C4-2B (cell line): ENCODE measurements around the gene KCNJ1.
A peak's percentile ranks its signal among the peaks of the same experiment; 100 is the strongest.

Experiments
- H3K27ac ChIP-seq: fragments of 450-650 bp; 2 replicates; pipeline ENCODE4 v1.5.1; 2017
- CTCF ChIP-seq: fragments of 450-650 bp; conservative IDR thresholded peaks from 2 replicates; pipeline ENCODE4 v1.5.1; 2017; ENCODE audit warnings: mild to moderate bottlenecking
- ZFX ChIP-seq: fragments of 450-650 bp; IDR thresholded peaks from 2 replicates; pipeline ENCODE4 v1.6.1; 2017

Gene KCNJ1

GRCh38 chr11:128888034-128888985 is 21.2 kb upstream of the KCNJ1 start:
- TF ChIP-seq ZFX (no peak), CTCF (no peak)

GRCh38 chr11:128886406-128887124 is 19.5 kb upstream of the KCNJ1 start:
- H3K27ac ChIP-seq, result no peak overlapping the region
- no peak for TF ChIP-seq ZFX
- TF ChIP-seq CTCF, result peak; percentile 66

More at GRCh38 chr11:128888034-128888985, 21.2 kb upstream of the KCNJ1 start:
- no peak overlapping the region for H3K27ac ChIP-seq

- H3K27ac ChIP-seq, result no peak overlapping the region
- TF ChIP-seq ZFX, result no peak
- peak; percentile 91 for TF ChIP-seq CTCF
These were observed 17.7 kb upstream of the KCNJ1 start for GRCh38 chr11:128884703-128885338.

- no peak overlapping the region for H3K27ac ChIP-seq
- no peak for TF ChIP-seq ZFX
These were observed 17.0 kb upstream of the KCNJ1 start for GRCh38 chr11:128884054-128884453.

- no peak overlapping the region; the same call in 1 of the 2 replicates for H3K27ac ChIP-seq
- TF ChIP-seq CTCF (no peak), ZFX (no peak)
These were observed 15.4 kb upstream of the KCNJ1 start for GRCh38 chr11:128882451-128882850.

GRCh38 chr11:128881221-128881620 is 14.1 kb upstream of the KCNJ1 start:
- no peak; the same call in 1 of the 2 replicates for TF ChIP-seq CTCF
- no peak for TF ChIP-seq ZFX
- peak overlapping the region; percentile 78 for H3K27ac ChIP-seq

GRCh38 chr11:128879817-128880216 is 12.7 kb upstream of the KCNJ1 start:
- TF ChIP-seq ZFX (no peak), CTCF (no peak)
- H3K27ac ChIP-seq, result peak overlapping the region; percentile 78; the same call in 1 of the 2 replicates
